T-helper 9 cell (primary cell): Measurements from ENCODE around the gene VPS54.
A peak's percentile ranks its signal among the peaks of the same experiment; 100 is the strongest.

Experiments
- DNase-seq: peaks from one replicate; pipeline ENCODE4 v3.0.0-alpha.2; 2020
- total RNA-seq, 2 donors: gene quantifications; one replicate each; lab custom pipeline; 2026; lab: John Stamatoyannopoulos, UW

The VPS54 gene, protein sequence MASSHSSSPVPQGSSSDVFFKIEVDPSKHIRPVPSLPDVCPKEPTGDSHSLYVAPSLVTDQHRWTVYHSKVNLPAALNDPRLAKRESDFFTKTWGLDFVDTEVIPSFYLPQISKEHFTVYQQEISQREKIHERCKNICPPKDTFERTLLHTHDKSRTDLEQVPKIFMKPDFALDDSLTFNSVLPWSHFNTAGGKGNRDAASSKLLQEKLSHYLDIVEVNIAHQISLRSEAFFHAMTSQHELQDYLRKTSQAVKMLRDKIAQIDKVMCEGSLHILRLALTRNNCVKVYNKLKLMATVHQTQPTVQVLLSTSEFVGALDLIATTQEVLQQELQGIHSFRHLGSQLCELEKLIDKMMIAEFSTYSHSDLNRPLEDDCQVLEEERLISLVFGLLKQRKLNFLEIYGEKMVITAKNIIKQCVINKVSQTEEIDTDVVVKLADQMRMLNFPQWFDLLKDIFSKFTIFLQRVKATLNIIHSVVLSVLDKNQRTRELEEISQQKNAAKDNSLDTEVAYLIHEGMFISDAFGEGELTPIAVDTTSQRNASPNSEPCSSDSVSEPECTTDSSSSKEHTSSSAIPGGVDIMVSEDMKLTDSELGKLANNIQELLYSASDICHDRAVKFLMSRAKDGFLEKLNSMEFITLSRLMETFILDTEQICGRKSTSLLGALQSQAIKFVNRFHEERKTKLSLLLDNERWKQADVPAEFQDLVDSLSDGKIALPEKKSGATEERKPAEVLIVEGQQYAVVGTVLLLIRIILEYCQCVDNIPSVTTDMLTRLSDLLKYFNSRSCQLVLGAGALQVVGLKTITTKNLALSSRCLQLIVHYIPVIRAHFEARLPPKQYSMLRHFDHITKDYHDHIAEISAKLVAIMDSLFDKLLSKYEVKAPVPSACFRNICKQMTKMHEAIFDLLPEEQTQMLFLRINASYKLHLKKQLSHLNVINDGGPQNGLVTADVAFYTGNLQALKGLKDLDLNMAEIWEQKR
- 38.9 to 50.8 reads per million in 2 donors for total RNA-seq

DNA sequence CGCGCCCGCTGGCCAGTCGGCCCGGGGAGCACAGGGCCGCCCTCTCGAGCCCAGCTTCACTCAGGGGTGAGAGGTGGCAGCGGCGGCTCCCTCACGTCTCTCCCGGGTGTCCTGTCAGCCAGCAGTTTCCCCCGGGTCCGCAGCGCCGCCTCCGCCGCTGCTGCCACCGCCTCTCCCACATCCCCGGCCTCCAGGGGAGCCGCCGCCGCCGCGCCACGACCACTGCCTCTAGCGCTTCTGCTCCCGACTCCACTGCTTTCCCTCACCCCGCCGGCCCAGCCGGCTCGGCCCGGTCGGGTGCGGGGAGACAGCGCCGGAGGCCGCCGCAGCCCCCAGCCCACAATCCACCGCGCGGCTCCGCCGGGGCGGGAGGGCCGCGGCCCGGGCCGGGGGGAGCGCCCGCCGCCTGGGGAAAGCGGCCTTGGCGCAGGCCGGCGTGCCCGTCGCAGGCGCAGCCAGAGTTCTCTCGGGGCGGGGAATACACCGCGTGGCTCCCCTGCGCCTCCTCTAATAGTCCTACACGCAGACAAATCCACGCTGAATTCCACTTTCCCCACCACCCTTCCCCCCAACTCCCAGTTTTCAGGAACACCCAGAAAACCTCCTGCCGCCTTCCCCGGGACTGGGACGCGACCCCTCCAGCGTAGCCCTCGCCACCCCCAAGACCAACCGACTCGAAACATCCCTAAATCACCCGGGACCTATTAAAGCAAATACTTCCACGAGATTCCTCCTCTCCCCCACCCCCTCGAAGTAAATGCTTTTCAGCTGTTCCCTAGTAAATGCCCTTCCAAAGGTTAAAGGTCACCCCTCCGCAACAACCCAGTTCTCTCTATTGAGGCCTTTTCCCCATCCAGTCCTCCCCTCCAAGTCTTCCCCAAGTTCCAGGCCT lies at the start of gene VPS54:
TSS of gene VPS54 (minus strand) at position 346 of the 892 bp plus-strand sequence. CDS start 35,429 bp downstream, outside the sequence.
- peak; percentile 41 for DNase-seq

DNA sequence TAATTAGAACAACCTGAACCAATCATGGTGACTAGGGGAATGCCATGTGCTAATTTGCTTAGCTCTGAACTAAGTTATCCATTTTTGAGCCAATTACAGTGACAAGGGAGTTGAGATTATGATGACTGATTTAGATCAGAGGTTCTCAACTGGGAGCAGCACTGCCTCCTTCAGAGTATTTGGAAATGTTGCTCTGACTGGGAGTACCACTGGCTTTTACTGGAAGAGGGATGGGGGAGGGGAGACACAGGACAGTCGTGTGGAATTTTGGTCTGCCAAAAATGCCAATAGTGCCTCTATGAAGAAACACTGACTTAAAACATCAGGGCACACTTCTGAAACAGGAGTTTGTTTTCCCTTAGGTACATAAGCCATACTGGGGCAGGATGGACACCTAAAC lies 48.1 kb upstream of the VPS54 start:
- no peak for DNase-seq

DNA sequence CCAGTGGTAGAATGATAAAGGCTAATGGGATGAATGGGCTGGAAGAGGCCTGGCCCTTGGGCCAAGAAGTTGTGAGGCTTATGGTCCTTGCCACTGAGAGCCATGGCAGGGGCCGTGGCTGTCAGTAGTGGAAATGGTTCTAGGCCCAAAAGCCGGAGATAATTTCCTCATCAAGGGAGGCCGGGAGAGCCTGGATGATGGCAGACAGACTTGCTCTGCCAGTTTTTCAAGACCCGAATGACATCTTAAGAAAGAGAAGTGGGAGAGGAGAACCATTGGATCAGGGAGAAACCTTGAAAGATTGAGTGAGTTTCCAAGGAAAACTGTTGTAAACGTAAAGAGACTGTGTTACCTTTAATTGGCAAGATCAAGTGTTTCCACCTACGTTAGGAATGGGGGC lies 46.3 kb upstream of the VPS54 start:
- no peak for DNase-seq

DNA sequence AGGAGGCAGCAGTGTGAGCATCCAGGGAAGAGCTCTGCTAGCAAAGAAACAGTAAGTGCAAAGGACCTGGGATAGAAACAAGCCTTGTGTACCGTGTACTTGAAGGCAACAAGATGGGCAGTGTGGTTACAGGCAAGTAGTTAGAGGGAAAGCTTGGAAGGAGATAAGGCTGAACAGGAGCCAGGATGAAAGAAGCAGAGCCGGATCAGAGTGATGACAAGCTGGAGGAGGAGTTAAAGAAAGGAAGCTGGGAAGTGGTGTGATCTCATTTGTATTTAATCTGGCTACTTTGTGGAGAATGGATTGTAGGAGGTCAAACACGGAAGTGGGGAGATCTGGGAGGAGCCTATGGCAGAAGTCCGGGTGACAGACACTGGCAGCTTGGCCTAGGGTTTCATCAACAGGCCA lies 44.7 kb upstream of the VPS54 start:
- no peak for DNase-seq

DNA sequence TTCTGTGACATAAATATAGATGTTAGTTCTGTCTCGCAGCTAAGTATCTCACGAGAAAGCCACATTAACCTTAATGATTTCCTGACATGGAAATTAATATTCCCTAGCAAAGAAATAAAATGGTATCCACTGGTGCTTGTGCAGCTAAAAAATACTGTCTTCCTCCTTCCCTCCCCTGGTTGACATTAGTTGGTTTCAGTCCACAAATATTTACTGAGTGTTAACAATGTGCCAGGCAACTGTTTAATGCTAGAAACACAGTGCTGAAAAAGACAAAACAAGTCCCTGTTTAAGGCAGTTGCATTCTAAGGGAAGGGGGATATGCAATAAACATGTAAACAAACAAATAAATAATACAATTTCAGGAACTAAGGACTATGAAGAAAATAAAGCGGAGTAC lies 44.2 kb upstream of the VPS54 start:
- DNase-seq: no peak

DNA sequence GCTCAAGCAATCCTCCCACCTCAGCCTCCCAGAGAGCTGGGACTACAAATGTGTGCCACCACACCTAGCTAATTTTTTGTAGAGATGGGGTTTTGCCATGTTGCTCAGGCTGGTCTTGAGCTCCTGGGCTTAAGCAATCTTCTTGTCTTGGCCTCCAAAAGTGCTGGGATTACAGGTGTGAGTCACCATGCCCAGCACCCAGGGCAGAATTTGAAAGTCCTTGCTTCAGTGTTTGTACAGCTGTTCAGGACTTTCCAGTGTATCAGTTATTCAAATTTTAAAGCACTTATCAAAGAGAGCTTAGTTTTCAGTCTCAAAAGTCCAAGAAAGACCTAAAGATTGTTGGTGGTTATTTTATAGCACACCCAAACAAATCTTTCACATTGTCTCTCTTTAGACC lies 43.6 kb upstream of the VPS54 start:
- DNase-seq: no peak

DNA sequence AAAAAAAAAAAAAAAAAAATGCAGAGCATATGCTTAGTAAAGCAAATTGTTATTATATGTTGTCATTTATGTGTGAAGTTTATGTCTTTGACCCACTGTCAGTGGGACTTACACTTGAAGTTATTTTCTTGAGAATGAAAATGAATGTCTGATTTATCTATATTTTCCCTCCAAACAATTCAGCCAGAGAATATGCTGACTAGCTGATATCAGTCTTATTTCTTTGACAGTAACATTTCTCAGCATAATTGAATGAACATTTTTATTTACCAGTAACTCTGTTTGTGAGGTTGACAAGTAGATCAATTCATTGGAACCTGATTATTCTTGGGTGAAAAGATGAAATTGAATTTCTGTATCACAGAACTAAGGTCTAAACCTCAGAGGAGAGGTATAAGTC lies 40.0 kb upstream of the VPS54 start:
- DNase-seq: no peak

DNA sequence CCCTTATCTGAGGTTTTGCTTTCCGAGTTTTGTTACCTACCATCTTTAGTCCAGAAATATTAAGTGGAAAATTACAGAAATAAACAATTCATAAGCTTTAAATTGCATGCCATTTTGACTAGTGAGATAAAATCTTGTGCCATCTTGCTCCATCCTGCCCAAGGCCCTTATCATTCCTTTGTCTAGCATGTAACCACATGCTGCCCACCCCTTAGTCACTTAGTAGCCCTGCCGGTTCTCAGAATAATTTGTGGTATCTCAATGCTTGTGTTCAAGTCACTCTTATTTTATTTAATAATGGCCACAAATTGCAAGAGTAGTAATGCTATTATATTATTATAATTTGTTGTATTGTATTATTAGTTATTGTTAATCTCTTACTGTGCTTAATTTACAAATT lies 36.8 kb upstream of the VPS54 start:
- DNase-seq: no peak

DNA sequence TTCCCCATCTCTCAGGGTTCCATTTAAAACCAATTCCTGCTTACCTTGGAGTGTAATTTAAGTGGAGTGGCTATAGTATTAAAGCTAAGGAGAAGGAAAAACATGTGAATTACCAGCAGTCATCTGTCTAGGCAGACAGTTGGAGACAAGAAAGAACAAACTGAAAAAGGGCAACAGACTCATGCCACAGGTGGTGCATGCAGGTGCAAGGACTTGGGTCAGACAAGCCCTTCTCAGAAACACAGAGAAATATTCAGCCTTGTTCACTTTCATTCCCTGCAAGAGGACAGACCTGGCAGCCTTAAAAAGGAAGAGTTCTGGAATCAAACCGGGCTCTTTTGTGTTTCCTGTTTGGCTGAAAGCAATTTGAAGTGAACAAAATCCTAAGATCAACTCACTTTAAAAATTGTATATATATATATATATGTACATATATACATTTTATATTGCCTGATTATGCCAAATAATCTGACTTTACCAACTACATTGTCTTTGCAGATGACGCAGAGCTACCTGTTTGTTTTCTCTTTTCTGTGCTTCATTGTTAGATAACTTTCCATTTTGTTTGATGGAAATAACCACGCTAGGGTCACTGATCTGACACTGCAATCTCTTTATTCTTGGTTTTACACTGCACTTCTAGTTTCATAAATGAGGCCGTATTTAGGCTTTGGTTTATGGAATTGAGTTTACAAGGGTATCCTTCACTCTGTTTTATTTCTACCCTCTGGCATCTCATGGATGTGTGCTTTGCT lies 35.1 kb upstream of the VPS54 start:
- no peak for DNase-seq

DNA sequence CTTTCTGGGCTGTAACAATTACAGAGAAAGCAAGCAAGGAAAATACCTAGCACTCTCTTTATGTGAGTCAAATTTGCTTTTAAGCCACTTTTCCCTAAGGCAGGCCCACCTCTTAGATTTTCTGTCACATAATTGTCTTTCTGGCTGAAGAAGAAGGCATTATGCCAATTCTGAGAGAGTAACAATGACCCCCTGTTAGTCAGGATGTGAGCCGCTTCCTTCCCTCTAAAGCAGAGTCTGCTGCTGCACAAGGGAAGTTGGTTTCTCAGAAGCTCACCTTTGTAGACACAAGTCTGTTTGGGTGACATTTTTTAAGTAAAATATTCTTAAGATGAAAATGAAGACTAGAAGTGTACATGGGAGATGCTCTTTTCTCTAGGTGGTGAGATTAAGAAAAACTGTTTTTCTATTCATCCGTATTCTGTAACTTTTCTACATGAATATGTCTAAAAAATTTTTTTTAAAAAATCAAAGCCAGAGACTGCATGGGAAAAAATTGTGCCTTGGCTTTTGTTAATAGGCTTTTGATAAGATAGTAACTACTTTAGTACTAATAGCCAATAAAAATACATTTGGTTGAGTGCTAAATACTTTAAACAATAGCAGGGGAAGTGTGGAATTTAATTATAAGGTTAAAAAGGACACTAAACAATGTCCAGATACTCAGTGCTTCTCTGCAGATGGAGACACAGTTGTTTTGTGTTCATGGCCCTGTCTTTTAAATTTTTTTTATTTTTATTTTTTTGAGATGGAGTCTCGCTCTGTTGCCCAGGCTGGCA lies 33.4 kb upstream of the VPS54 start:
- DNase-seq: no peak

DNA sequence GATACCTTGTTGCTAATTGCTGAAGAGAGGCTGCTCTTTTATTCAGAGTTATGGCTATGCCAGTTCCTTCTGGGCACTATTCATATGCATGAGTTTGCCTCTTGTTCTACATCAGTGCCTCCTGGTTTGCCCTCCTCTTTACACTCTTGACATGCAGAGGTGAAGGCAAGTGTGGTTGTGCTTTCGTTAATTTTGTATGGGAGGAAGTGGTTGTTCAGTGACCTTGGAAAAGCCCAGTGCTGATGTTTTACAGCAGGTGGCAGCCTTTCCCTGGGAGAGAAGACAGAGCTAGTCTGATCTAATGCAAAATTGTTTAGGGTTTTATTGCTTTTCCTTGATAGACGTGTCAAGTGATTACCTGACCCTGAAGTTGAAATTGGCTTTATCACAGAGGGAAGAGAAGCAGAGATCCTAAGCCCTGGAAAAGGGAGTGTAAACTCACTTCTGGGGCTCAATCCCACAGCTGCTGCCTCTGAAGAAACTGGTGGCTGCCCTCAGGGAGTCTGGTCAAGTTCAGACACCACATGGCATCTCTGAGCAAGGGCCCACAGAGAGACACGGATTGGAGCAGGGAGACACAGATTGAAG lies 30.5 kb upstream of the VPS54 start:
- DNase-seq: peak; percentile 33

DNA sequence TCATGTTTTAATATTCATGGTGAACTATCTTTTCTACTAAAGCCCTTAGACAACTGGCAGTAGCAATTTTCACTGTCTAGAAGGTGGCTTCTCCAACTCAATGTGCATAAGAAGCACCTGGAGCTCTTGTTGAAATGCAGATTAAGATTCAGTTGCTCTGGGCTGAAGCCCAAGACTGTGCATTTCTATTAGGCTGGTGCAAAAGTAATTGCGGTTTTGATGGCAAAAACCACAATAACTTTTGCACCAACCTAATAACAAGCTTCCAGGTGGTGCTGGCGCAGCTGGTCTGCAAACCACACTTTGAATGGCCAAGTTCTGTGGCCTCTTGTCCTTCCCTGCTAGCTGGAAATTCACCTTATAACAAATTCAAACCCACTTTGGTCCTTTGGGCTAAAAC lies 26.7 kb upstream of the VPS54 start:
- no peak for DNase-seq

DNA sequence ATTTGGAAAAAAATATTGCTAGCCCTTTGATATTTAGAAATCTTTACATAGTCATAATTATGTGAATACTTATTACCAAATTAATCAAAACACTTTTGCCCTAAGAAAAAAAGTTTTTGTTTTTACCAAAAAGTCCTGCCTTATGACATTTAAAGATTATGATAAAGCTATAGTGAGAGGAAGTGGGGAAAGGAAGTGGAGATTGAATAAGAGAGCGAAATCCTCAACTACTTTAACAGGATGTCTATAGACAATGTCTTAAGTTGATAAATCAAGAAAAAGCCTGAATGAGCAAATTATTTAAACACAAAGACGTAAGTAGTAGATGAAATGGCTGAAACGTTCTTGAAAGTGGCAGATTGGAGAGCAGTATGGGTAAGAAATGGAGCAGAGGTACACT lies 20.9 kb upstream of the VPS54 start:
- no peak for DNase-seq

DNA sequence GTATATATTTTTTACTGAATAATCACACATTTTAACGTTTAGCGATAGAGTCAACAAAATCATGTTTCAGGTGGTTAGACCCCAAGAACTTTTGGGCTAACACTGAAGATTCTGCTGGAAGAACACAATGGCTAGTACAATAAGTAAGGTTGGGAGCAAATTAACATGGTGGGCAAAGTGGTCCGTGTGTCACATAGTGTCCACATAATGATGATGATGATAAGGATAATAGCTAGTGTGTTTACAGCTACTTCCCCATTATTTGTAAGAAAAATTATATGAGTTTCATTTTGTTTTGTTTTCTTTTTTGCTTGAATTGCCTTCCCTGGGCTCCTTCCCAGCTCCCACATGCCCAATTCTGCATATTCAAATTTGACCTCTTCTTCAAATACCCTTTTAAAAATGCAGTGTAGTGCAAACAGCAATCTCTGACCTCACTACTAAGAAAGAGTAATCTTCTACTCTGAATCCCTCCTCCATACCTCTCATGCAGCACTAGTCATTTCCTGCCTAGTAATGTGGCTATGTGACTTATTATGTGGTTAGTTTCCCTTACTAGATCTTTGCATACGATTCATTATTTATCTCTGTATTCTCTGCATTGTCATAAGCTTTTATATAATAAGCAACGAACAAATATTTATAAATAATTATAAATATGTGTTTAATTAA lies 16.9 kb upstream of the VPS54 start:
- DNase-seq: no peak

DNA sequence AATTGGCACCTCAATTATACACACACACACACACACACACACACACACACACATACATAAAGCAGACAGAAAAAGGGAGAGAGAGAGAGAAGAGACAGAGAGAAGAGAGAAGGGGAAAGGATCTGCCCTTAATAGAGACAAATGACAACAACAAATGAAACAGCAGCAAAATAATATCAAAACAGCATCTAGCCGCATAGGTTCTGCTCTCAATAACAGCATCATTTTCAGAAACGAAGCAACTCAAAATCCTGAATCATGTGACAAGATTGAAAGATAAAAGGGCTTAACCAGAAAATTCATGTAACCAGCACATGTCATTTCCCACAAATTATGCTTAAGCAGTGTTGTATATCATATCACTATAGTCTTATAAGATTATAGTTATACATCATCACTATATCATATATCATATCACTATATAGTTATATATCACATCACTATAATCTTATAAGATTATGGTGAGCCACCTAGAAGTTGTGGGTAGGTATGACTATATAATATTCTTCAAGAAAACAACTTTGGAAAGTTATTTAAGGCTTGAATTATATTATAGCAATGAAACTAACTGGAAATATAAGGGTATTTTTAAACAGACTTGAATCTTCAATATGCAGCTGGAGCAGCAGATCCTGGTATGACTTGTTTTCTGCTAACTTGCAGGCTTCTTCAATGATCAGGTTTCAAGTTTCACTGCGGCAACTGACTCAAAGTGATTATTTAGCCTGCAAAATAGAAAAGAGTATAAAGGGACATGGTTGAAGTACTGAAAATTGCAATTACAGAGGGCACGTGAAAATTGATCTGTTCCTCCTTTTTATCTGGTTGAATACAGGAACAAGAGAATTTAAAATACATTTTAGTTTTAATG lies 16.1 kb upstream of the VPS54 start:
- no peak for DNase-seq

DNA sequence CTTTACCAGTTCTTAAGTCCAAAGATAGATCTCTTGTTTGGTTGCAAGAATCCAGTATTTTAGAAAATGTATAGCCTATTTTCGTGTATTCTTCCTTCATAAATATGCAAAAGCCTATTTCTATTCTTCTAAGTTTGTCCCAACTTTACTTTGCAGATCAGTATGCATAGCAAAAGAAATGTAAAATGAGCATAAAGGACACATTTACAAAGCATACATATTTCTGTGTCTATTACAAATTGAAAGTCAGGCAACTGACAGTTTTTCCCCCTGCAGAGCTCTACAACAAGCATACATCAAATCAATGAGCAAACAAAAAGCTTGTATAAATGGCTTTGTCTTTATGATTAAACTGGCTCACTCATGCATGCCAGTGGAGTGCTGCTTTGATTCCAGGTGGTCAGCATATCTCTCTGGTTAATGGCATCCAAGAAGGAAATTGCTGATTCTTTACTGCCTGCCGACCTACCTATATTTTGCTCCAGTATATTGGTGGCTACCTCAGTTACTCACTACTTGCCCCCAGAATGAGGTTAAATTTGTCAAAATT lies 10.0 kb upstream of the VPS54 start:
- DNase-seq: no peak

DNA sequence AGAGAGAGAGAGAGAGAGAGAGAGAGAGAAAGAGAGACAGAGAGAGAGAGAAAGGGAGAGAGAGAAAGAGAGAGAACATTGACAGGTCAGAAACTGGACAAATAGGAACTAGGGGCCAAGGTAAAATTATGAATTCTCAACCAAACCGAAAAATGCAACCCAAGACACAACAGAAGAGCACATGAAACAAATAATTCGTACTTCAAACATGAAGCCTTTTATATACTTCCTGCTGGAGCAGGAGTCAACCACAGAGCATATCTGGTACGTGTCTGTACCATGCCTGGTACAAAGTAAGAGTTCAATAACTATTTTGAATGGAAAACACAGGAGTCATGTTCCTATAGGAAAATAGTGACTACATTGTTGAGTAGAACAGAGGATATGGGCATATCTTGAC lies 6.5 kb upstream of the VPS54 start:
- DNase-seq: no peak

DNA sequence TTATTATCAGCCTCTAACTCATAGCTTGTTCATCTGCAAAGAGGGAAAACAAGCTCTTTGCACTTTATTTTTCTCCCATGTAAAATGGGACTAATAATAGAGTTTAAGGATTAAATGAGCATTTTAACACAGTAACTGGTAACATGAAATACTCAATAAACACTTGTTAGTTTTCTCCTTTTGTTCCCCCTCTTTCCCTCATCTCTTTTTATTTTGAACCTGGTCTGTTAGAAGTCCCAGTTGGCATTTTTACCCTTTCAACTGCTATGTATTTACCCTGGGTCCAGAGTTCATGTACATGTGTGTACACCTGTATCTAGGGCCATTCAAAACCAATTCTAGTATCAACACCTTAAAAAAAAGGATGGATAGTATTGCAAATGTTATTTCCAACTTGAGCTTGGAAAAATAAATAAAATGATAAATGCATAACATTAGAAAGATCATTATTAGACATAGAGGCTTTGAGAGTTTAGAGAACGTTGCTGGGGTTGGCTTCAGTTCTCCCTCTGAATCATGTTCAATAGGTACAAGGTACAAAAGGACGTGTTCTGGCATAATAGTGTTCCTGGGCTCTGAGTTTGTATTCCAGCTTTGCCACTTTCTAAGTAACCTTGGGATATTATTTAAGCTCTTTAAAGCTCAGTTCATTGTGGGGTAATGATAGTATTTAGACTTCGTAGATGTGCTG lies 5.2 kb upstream of the VPS54 start:
- no peak for DNase-seq
